Motor neuron (in vitro differentiated cells): ENCODE measurements around the gene ZNF697. TPM values are rescaled to one million over a fixed set of nuclear protein-coding genes. Genes with fewer than 3 reads are reported as not detected.

Source experiments
- ATAC-seq, 8 experiments: fragments of 200-7000 bp; cut with Tn5 transposase; replicated peaks in 6 of 8; 2 replicates each; pipeline ENCODE4 v1.8.0; 2021; ENCODE audit warnings: mild to moderate bottlenecking in 8 of 8, moderate library complexity in 8 of 8
- H3K27ac ChIP-seq, 2 donors: fragments of 250-450 bp; sonication (Bioruptor Pico); 2 replicates each; pipeline ENCODE4 v1.9.0; 2021; ENCODE audit warnings: antibody characterized with exemption in 2 of 2, mild to moderate bottlenecking in 2 of 2, moderate library complexity in 1 of 2
- H3K4me1 ChIP-seq, 2 donors: fragments of 250-450 bp; sonication (Bioruptor Pico); replicated peaks in 1 of 2; 2 replicates each; pipeline ENCODE4 v1.6.1; 2021; ENCODE audit warnings: antibody characterized with exemption in 2 of 2, mild to moderate bottlenecking in 2 of 2, moderate library complexity in 1 of 2
- H3K4me3 ChIP-seq, 5 donors: fragments of 250-450 bp; sonication (Bioruptor Pico); 2 replicates each; pipeline ENCODE4 v1.9.0; 2021; ENCODE audit warnings: antibody characterized with exemption in 5 of 5, mild to moderate bottlenecking in 5 of 5, moderate library complexity in 4 of 5
- WGBS, 10 experiments: fragments of 450-650 bp; shearing (Covaris generic); methylation state at CpG; one replicate each; pipeline ENCODE4 v1.0.0; 2022; 5-methylcytosine and 5-hydroxymethylcytosine counted together
- in situ Hi-C, 9 experiments: fragments of 400-800 bp; cut with MboI; loops; one replicate each; pipeline ENCODE4 v1.15.0; 2021; ENCODE audit warnings: low sequenced_read_pairs in 9 of 9, low pct_unique_long_range_greater_than_20kb in 2 of 9; ENCODE audit not compliant: unreplicated experiment in 9 of 9
- total RNA-seq, 8 experiments: library from RNA; unstranded; fragments of 300-600 nt; gene quantifications; 2 replicates each; pipeline versions ENCODE4 v1.2.3 to v1.2.4, GENCODE V29; 2022

Gene ZNF697
- total RNA-seq, 8 experiments from 2014 or later = 10.8 to 47.7 (median 29.9) TPM

- H3K4me1 ChIP-seq = peaks cover 11 to 12% of the 10 kb centered on the region in 2 donors
- in situ Hi-C loops = loop anchor here in 1 of 9 experiments (10.0 kb wide), 1 partner anchor 62 kb away; no protein-coding TSS in a partner anchor
- H3K4me3 ChIP-seq = no peak overlapping the region
- no peak for ATAC-seq
- H3K27ac ChIP-seq = no peak overlapping the region
- 48 to 100% (median 95%) methylated on average over 1 to 8 of the region's 8 CpGs; no CpG with 5 or more reads in 4 of the 10 experiments for WGBS, 10 experiments
Measured at GRCh38 chr1:119676571-119677206, 28.6 kb upstream of the ZNF697 start.

- ATAC-seq = peak; percentile 79 to 95 (median 85)
- in situ Hi-C loops = loop anchor here in 1 of 9 experiments (10.0 kb wide), 1 partner anchor 61 kb away; no protein-coding TSS in a partner anchor
- H3K27ac ChIP-seq = no peak overlapping the region
- peak overlapping the region in 4 of 5 donors; percentile 25 to 41 (median 26) for H3K4me3 ChIP-seq
- WGBS, 10 experiments = 0 to 61% (median 29%) methylated on average over 3 to 15 of the region's 16 CpGs; no CpG with 5 or more reads in 1 of the 10 experiments
- H3K4me1 ChIP-seq = peaks cover 11 to 12% of the 10 kb centered on the region in 2 donors
Measured at GRCh38 chr1:119675349-119676345, 27.6 kb upstream of the ZNF697 start.

GRCh38 chr1:119674835-119675289 lies 26.8 kb upstream of the ZNF697 start:
- in situ Hi-C loops = loop anchor here in 2 of 9 experiments (10.0 to 25.0 kb wide), 2 partner anchors 60 to 388 kb away; no protein-coding TSS in a partner anchor
- ATAC-seq = peak in 6 of 8 experiments; percentile 49 to 86 (median 74)
- H3K4me3 ChIP-seq = peak overlapping the region in 2 of 5 donors; percentile 26 to 41
- peaks cover 11 to 12% of the 10 kb centered on the region in 2 donors for H3K4me1 ChIP-seq
- H3K27ac ChIP-seq = no peak overlapping the region
- WGBS, 10 experiments = 0 to 100% (median 45%) methylated on average over 1 to 6 of the region's 6 CpGs

- peaks cover 11 to 12% of the 10 kb centered on the region in 2 donors for H3K4me1 ChIP-seq
- ATAC-seq = peak in 5 of 8 experiments; percentile 14 to 69 (median 60)
- H3K4me3 ChIP-seq = no peak overlapping the region
- no peak overlapping the region for H3K27ac ChIP-seq
- 13 to 80% (median 49%) methylated on average over 1 to 4 of the region's 4 CpGs; no CpG with 5 or more reads in 2 of the 10 experiments for WGBS, 10 experiments
- in situ Hi-C loops = loop anchor here in 2 of 9 experiments (10.0 to 25.0 kb wide), 2 partner anchors 59 to 387 kb away; no protein-coding TSS in a partner anchor
Measured at GRCh38 chr1:119674111-119674526, 26.1 kb upstream of the ZNF697 start.

- no peak for ATAC-seq
- WGBS, 10 experiments = 88 to 100% (median 96%) methylated on average over 1 to 4 of the region's 4 CpGs
- no peak overlapping the region for H3K4me3 ChIP-seq
- in situ Hi-C loops = loop anchor here in 2 of 9 experiments (10.0 to 25.0 kb wide), 2 partner anchors 59 to 386 kb away; no protein-coding TSS in a partner anchor
- no peak overlapping the region for H3K27ac ChIP-seq
- peaks cover 11 to 12% of the 10 kb centered on the region in 2 donors for H3K4me1 ChIP-seq
Measured at GRCh38 chr1:119673171-119673940, 25.3 kb upstream of the ZNF697 start.

- peaks cover 11 to 12% of the 10 kb centered on the region in 2 donors for H3K4me1 ChIP-seq
- no peak for ATAC-seq
- H3K4me3 ChIP-seq = no peak overlapping the region
- 14 to 100% (median 90%) methylated on average over 1 to 2 of the region's 2 CpGs; no CpG with 5 or more reads in 2 of the 10 experiments for WGBS, 10 experiments
- no peak overlapping the region for H3K27ac ChIP-seq
- in situ Hi-C loops = loop anchor here in 2 of 9 experiments (10.0 to 25.0 kb wide), 2 partner anchors 56 to 384 kb away; no protein-coding TSS in a partner anchor
Measured at GRCh38 chr1:119670898-119671297, 22.8 kb upstream of the ZNF697 start.

GRCh38 chr1:119667173-119667572 lies 19.1 kb upstream of the ZNF697 start:
- no peak for ATAC-seq
- H3K4me3 ChIP-seq = no peak overlapping the region
- H3K27ac ChIP-seq = no peak overlapping the region
- WGBS, 10 experiments = 68 to 100% (median 90%) methylated on average over 2 to 6 of the region's 6 CpGs; no CpG with 5 or more reads in 1 of the 10 experiments
- no peaks in the 10 kb centered on the region for H3K4me1 ChIP-seq
- in situ Hi-C loops = loop anchor here in 3 of 9 experiments (10.0 to 25.0 kb wide), 2 partner anchors 52 to 380 kb away; no protein-coding TSS in a partner anchor

- in situ Hi-C loops = loop anchor here in 3 of 9 experiments (10.0 to 25.0 kb wide), 2 partner anchors 49 to 377 kb away; no protein-coding TSS in a partner anchor
- peak in 3 of 8 experiments; percentile 17 to 75 (median 20) for ATAC-seq
- H3K4me3 ChIP-seq = no peak overlapping the region
Measured at GRCh38 chr1:119664067-119664466, 16.0 kb upstream of the ZNF697 start.

GRCh38 chr1:119662034-119662437 lies 14.0 kb upstream of the ZNF697 start:
- H3K4me1 ChIP-seq = no peaks in the 10 kb centered on the region
- H3K27ac ChIP-seq = no peak overlapping the region
- ATAC-seq = no peak
- 60 to 100% (median 83%) methylated on average over 1 to 3 of the region's 3 CpGs; no CpG with 5 or more reads in 1 of the 10 experiments for WGBS, 10 experiments
- in situ Hi-C loops = loop anchor here in 3 of 9 experiments (10.0 to 25.0 kb wide), 2 partner anchors 47 to 375 kb away; no protein-coding TSS in a partner anchor
- H3K4me3 ChIP-seq = no peak overlapping the region

More at GRCh38 chr1:119664067-119664466, 16.0 kb upstream of the ZNF697 start:
- WGBS, 10 experiments = 0 to 92% (median 60%) methylated on average over 1 to 5 of the region's 5 CpGs; no CpG with 5 or more reads in 1 of the 10 experiments
- no peaks in the 10 kb centered on the region for H3K4me1 ChIP-seq
- H3K27ac ChIP-seq = no peak overlapping the region

GRCh38 chr1:119660253-119661083 lies 12.4 kb upstream of the ZNF697 start:
- WGBS, 10 experiments = 25 to 83% (median 66%) methylated on average over 1 to 5 of the region's 5 CpGs
- no peak for ATAC-seq
- H3K4me1 ChIP-seq = no peaks in the 10 kb centered on the region
- in situ Hi-C loops = loop anchor here in 3 of 9 experiments (10.0 to 25.0 kb wide), 2 partner anchors 46 to 373 kb away; no protein-coding TSS in a partner anchor
- no peak overlapping the region for H3K27ac ChIP-seq
- no peak overlapping the region for H3K4me3 ChIP-seq

GRCh38 chr1:119659628-119660027 lies 11.6 kb upstream of the ZNF697 start:
- 14 to 56% (median 48%) methylated on average over 1 to 3 of the region's 3 CpGs; no CpG with 5 or more reads in 3 of the 10 experiments for WGBS, 10 experiments
- in situ Hi-C loops = loop anchor here in 3 of 9 experiments (10.0 to 25.0 kb wide), 2 partner anchors 45 to 372 kb away; no protein-coding TSS in a partner anchor

More at GRCh38 chr1:119659628-119660027, 11.6 kb upstream of the ZNF697 start:
- Histone ChIP-seq H3K27ac (no peak overlapping the region), H3K4me1 (no peaks in the 10 kb centered on the region), H3K4me3 (no peak overlapping the region)
- no peak for ATAC-seq
